Prostate gland (tissue), 2 donors: Measurements from ENCODE around the gene ZNF827.

Experiments
- POLR2A ChIP-seq: fragments of 450-650 bp; IDR thresholded peaks from one replicate; pipeline ENCODE4 v1.6.1; 2016; ENCODE audit warnings: antibody characterized with exemption, mild to moderate bottlenecking
- TF ChIP-seq, protein P1 (sequence below), 4 experiments: fragments of 200-600 bp in 2 of 4; fragments of 450-650 bp in 2 of 4; sonication (generic) in 2 of 4; IDR thresholded peaks; 1 replicate in 3 of 4; 2 replicates in 1 of 4; pipeline ENCODE4 v1.5.1; 2016 to 2019; ENCODE audit warnings: antibody characterized with exemption in 4 of 4, mild to moderate bottlenecking in 2 of 4, moderate library complexity in 2 of 4

- TF ChIP-seq, protein P1, sequence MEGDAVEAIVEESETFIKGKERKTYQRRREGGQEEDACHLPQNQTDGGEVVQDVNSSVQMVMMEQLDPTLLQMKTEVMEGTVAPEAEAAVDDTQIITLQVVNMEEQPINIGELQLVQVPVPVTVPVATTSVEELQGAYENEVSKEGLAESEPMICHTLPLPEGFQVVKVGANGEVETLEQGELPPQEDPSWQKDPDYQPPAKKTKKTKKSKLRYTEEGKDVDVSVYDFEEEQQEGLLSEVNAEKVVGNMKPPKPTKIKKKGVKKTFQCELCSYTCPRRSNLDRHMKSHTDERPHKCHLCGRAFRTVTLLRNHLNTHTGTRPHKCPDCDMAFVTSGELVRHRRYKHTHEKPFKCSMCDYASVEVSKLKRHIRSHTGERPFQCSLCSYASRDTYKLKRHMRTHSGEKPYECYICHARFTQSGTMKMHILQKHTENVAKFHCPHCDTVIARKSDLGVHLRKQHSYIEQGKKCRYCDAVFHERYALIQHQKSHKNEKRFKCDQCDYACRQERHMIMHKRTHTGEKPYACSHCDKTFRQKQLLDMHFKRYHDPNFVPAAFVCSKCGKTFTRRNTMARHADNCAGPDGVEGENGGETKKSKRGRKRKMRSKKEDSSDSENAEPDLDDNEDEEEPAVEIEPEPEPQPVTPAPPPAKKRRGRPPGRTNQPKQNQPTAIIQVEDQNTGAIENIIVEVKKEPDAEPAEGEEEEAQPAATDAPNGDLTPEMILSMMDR (IDR thresholded peaks at IDR 0.05) = no peak
- no peak for TF ChIP-seq POLR2A
Measured at GRCh38 chr4:145878501-145879435, 59.9 kb downstream of the ZNF827 start.
